Choroid plexus epithelial cell (primary cell): Measurements from ENCODE around the gene MFSD6L.

Experiments
- DNase-seq: peaks from one replicate; pipeline ENCODE4 v3.0.0-alpha.2; 2010; ENCODE audit warnings: low read depth
- H3K4me3 ChIP-seq: 2 replicates; pipeline ENCODE4 v1.5.1; 2011; ENCODE audit warnings: low read depth, mild to moderate bottlenecking, control low read depth, low read length, moderate library complexity
- CTCF ChIP-seq: conservative IDR thresholded peaks from 2 replicates; pipeline ENCODE4 v1.5.1; 2011; ENCODE audit warnings: low read depth, mild to moderate bottlenecking, control low read depth, inconsistent platforms, low read length, moderate library complexity

MFSD6L gene

DNA sequence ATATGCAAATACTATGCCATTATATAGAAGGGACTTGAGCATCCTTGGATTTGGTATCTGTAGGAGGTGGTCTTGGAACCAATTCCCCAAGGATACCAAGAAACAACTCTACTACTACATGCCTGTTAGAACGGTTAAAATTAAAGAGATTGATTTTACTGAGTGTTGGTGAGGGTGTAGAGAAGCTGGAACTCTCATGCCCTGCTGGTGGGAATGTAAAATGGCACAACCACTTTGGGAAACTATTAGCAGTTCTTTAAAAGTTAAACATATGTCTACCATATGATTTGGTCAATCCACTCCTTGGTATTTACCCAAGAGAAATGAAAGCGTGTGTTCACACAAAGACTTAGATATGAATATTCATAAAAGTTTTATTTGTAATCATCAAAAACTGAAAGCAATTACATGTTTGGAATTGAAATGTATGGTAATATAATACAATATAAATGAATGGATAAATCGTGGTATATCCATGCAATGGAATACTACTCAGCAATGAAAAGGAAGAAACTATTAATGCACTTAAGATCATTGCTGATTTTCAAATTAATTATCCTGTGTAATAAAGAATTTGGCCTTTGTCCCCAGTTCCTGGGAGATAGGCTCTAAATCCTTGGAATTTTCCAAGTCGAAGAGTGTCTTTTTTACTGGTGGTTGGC, 7.8 kb downstream of the MFSD6L start:
- DNase-seq = no peak
- peak; percentile 18 for TF ChIP-seq CTCF
- no peak overlapping the region for H3K4me3 ChIP-seq

DNA sequence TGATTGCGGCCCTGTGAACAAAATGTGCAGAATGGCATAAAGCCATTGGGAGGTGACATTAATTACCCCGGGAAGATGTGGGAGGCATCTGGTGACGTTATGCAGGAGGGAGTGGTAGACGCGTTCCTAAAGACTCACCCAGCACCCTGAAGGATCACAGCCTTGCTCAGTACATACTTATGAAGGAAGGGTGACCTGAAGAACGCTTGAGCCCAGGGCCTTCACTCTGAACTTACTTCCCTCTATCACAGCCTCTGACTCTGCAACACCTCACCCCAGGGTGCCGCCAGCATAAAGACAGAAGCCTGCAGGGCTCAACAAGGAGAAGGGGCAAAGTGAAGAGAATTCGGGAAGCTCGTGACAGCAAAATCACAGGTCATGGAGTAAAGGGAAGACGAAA, 9.4 kb downstream of the MFSD6L start:
- TF ChIP-seq CTCF = no peak
- no peak overlapping the region for H3K4me3 ChIP-seq
- DNase-seq = no peak

DNA sequence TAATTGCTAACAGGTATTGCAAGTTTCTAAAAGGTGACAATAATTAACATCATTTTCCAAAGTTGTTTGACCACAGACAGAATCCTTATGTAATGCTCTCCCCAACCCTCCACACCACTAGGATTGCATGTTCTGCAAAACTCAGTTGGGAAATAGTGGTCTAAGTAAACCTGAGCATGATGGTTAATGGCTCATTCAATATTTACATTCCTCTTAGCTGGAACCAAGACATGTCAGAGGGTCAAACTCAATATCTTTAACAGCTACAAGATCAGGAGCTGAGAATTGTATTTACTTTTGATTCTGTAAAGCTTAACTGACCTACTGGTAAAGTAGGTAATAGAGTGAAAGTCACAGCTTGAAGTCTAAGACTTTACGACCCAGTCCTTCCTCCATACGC, 10.2 kb downstream of the MFSD6L start:
- no peak for DNase-seq
- no peak overlapping the region for H3K4me3 ChIP-seq
- no peak for TF ChIP-seq CTCF

DNA sequence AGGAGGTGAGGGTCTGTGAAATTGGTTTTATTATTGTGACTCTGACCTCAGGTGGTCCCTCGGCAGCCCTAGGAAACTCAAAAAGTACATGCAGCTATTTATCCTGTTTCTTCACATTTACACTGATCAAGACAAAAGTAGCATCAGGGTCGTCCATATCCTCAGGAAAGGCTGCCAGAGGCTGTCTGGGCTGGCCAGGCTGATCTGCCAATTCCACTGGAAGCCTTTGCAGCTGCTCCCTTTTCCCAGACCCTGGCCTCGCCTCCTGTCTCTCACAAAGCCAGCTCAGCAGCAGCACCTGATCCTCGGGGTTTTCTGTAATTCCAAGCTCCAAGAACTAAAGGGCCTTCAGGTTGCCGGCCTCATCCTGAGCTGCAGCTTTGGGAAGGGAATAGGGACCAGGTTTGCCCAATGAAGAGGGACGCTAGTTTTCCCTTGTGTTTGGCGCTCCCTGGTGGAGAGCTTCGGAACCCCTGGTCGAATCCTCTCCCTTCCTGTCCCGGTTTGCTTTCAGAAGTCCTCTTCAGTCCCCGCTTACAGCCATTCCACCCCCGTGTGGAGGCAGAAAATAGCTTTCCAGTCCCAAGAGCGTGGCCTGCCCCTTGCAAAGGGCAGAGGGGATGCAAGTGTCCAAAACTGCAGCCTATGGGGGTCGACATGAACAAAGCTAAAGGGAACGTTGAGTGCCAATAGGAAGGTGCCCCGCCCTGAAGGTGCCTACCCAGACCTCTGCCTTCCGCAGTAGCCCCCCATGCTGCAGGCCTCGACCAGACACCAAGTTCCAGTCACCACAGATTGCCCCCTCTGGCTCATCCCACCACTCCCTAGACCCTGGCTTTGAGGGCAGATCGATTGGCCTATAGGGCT, 13.4 kb downstream of the MFSD6L start:
- TF ChIP-seq CTCF = peak; percentile 90
- no peak overlapping the region for H3K4me3 ChIP-seq
- peak; percentile 69 for DNase-seq

DNA sequence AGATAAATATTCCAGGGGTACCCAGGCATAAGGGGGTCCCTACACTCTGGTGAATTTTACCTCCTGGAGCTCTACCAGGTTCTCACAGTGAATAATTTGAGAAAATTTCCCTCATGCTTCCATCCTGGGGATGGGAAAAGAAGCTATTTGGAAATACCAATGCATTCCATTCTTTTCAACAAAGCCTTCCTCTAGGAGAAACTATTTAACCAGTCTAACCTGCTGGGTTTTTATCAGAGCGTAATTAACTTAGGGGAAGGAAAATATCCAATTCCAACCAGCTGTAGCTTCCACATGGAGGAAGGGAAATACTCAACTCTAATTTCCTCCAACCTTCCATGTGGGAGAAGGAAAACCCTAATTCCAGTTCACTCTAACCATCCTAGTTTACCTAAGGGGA, 17.0 kb downstream of the MFSD6L start:
- no peak for TF ChIP-seq CTCF
- H3K4me3 ChIP-seq = no peak overlapping the region
- DNase-seq = no peak

GRCh38 chr17:8781776-8782175, 17.4 kb downstream of the MFSD6L start:
- no peak for TF ChIP-seq CTCF

More at GRCh38 chr17:8781776-8782175, 17.4 kb downstream of the MFSD6L start:
- no peak for DNase-seq
- H3K4me3 ChIP-seq = no peak overlapping the region
